Ectodermal cell (in vitro differentiated cells): Measurements from ENCODE around the gene SPNS3.

Source experiments
- H3K27ac ChIP-seq: 2 replicates; pipeline ENCODE4 v1.7.0; 2013; ENCODE audit warnings: mild to moderate bottlenecking, low read depth, low read length; ENCODE audit not compliant: insufficient read depth, poor library complexity, severe bottlenecking
- H3K27me3 ChIP-seq: 2 replicates; pipeline ENCODE4 v1.7.0; 2013; ENCODE audit warnings: mild to moderate bottlenecking, low read length; ENCODE audit not compliant: insufficient read depth, control insufficient read depth, poor library complexity, severe bottlenecking
- H3K36me3 ChIP-seq: one replicate; pipeline ENCODE4 v1.7.0; 2013; ENCODE audit warnings: low read length; ENCODE audit not compliant: control insufficient read depth, insufficient read depth
- H3K4me1 ChIP-seq: one replicate; pipeline ENCODE4 v1.7.0; 2013; ENCODE audit warnings: low read length; ENCODE audit not compliant: control insufficient read depth, insufficient read depth
- H3K4me3 ChIP-seq: 2 replicates; pipeline ENCODE4 v1.7.0; 2013; ENCODE audit warnings: low read depth, low read length, control low read depth; ENCODE audit not compliant: insufficient read depth
- H3K9me3 ChIP-seq: 2 replicates; pipeline ENCODE4 v1.7.0; 2013; ENCODE audit warnings: mild to moderate bottlenecking, low read length, moderate library complexity; ENCODE audit not compliant: control insufficient read depth
- WGBS, 2 experiments: methylation state at CpG; one replicate each; pipeline ENCODE4 v1.1.7; 2013; ENCODE audit warnings: missing lambda C conversion rate in 2 of 2; 5-methylcytosine and 5-hydroxymethylcytosine counted together

Gene SPNS3

DNA sequence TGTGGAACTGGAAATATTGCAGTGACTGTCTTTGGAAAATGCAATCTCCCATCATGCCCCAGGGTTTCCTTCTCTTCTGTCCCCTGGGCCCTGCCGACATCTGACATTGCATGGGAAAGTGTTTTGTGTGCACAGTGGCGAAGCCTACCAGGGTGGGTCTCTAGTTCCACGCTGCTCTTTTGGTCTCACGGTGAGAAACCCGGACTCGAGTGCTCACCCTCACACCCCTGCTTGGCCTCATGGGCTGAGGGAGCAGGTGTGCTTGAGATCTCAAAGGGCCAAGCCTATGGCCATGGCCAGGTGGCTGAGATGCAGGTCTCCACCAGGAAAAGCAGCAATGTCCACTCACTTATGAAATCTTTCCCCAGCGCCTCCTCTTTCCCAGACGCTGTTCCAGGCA, 32.0 kb downstream of the SPNS3 start:
- Histone ChIP-seq H3K9me3 (no peaks in the 10 kb centered on the region), H3K27ac (no peak overlapping the region), H3K36me3 (no peaks in the 10 kb centered on the region), H3K4me1 (no peaks in the 10 kb centered on the region), H3K27me3 (no peaks in the 10 kb centered on the region), H3K4me3 (no peak overlapping the region)
- 93 to 98% methylated on average over 8 of the region's 8 CpGs for WGBS, 2 experiments

DNA sequence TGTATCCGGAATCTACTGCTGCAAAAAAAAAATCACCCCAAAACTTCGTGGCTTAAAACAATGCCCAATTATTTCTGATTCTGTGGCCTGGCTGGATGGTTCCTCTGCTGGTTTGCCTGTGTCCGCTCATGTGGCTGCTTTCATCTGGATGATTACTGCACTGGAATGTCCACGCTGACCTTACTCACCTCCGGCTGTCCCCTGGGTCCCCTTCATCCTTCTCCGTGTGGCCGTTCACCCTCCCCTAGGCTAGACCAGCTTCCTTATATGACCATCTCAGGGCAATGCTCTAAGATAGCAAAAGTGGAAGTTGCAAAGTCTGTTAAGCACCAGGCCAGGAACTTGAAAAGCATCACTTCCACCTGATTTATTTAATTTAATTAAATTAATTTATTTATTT, 33.5 kb downstream of the SPNS3 start:
- H3K9me3 ChIP-seq = no peaks in the 10 kb centered on the region
- H3K4me1 ChIP-seq = peaks cover 3% of the 10 kb centered on the region
- H3K4me3 ChIP-seq = no peak overlapping the region
- no peaks in the 10 kb centered on the region for H3K36me3 ChIP-seq
- WGBS, 2 experiments = 89 to 95% methylated on average over 7 of the region's 7 CpGs
- no peaks in the 10 kb centered on the region for H3K27me3 ChIP-seq
- H3K27ac ChIP-seq = no peak overlapping the region

- Histone ChIP-seq H3K27me3 (no peaks in the 10 kb centered on the region), H3K36me3 (no peaks in the 10 kb centered on the region), H3K4me3 (no peak overlapping the region), H3K27ac (no peak overlapping the region), H3K9me3 (no peaks in the 10 kb centered on the region), H3K4me1 (peaks cover 7% of the 10 kb centered on the region)
- WGBS, 2 experiments = 90 to 92% methylated on average over 9 to 12 of the region's 12 CpGs
These were observed 35.8 kb downstream of the SPNS3 start for GRCh38 chr17:4469552-4469951.

DNA sequence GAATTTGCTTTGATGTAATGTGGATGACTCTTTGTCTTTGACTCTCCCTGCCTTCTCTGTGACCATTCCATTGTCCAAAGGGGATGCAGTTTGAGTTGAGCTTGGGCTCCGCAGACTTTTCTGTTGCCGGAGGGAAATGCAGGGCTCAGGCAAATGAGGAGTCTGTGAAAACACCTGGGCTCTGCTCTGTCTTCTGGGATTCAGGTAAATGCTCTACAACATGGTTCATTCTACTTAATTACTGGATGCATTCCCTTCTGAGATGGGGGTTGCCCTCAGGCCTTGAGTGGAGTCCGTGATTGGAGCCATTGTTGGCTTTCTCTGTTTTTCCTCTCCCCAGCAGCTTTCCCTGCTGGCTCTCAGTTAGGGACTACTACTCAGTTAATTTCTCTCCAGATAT, 38.5 kb downstream of the SPNS3 start:
- 67% methylated on average over 3 of the region's 3 CpGs for WGBS, 2 experiments
- Histone ChIP-seq H3K4me1 (peaks cover 14% of the 10 kb centered on the region), H3K27ac (no peak overlapping the region), H3K36me3 (no peaks in the 10 kb centered on the region), H3K4me3 (no peak overlapping the region), H3K27me3 (no peaks in the 10 kb centered on the region), H3K9me3 (no peaks in the 10 kb centered on the region)

DNA sequence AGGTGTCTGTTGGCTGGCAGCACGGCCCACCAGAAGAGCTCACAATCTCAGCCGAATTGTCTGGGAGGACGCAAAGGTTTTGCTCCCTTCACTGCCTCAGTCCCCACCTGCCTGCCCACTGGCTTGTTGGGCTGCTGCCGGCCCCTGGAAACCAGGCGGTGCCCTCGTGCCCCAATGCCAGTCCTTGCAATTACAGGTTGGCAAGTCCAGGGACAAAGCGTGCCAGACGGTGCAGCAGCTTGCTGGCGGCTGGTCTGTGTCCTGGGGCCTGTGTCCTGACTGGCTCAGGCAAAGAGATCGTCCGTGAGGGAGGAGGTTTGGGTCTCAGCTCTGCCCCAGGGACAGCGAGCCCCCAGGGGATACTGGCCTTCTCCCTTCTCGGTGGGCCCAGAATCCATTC, 40.4 kb downstream of the SPNS3 start:
- 92 to 93% methylated on average over 13 of the region's 13 CpGs for WGBS, 2 experiments
- Histone ChIP-seq H3K27ac (no peak overlapping the region), H3K9me3 (no peaks in the 10 kb centered on the region), H3K36me3 (no peaks in the 10 kb centered on the region), H3K4me3 (no peak overlapping the region), H3K4me1 (peaks cover 16% of the 10 kb centered on the region), H3K27me3 (no peaks in the 10 kb centered on the region)

GRCh38 chr17:4475001-4475400, 41.3 kb downstream of the SPNS3 start:
- H3K27ac ChIP-seq = no peak overlapping the region
- WGBS, 2 experiments = 91 to 95% methylated on average over 9 of the region's 9 CpGs

GRCh38 chr17:4475463-4475862, 41.7 kb downstream of the SPNS3 start:
- 82 to 83% methylated on average over 7 of the region's 7 CpGs for WGBS, 2 experiments
- Histone ChIP-seq H3K27ac (no peak overlapping the region), H3K4me3 (no peak overlapping the region), H3K36me3 (no peaks in the 10 kb centered on the region), H3K9me3 (no peaks in the 10 kb centered on the region), H3K27me3 (no peaks in the 10 kb centered on the region), H3K4me1 (peaks cover 23% of the 10 kb centered on the region)

More at GRCh38 chr17:4475001-4475400, 41.3 kb downstream of the SPNS3 start:
- H3K36me3 ChIP-seq = no peaks in the 10 kb centered on the region
- no peaks in the 10 kb centered on the region for H3K9me3 ChIP-seq
- no peaks in the 10 kb centered on the region for H3K27me3 ChIP-seq
- peaks cover 18% of the 10 kb centered on the region for H3K4me1 ChIP-seq
- H3K4me3 ChIP-seq = no peak overlapping the region

DNA sequence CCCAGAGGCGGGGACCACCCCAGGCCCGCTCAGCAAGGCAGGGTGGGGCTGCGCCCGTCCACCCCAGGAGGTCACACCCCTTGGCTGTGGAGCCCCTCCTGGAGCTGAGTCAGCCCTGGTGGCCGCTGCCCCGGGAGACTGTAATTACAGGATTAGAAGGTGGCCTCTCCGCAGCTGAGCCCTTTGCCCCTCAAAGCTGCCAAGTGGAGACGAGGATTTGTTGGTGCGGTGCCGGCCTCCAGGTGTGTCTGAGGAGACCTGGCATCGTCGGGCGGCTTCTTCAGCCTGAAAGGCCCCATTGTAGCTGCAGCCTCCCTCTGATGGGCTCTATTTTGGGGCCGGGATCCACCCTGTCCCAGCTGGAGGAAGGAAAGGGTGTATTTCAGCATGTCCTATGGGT, 42.3 kb downstream of the SPNS3 start:
- no peaks in the 10 kb centered on the region for H3K27me3 ChIP-seq
- no peaks in the 10 kb centered on the region for H3K36me3 ChIP-seq
- H3K4me1 ChIP-seq = peaks cover 28% of the 10 kb centered on the region
- no peak overlapping the region for H3K27ac ChIP-seq
- WGBS, 2 experiments = 93 to 95% methylated on average over 14 of the region's 14 CpGs
- H3K4me3 ChIP-seq = no peak overlapping the region
- no peaks in the 10 kb centered on the region for H3K9me3 ChIP-seq

GRCh38 chr17:4476511-4477070, 42.9 kb downstream of the SPNS3 start:
- Histone ChIP-seq H3K36me3 (no peaks in the 10 kb centered on the region), H3K4me1 (peaks cover 34% of the 10 kb centered on the region), H3K27ac (no peak overlapping the region), H3K4me3 (no peak overlapping the region), H3K9me3 (no peaks in the 10 kb centered on the region), H3K27me3 (no peaks in the 10 kb centered on the region)
- 89 to 90% methylated on average over 19 of the region's 19 CpGs for WGBS, 2 experiments

GRCh38 chr17:4477255-4477791, 43.6 kb downstream of the SPNS3 start:
- Histone ChIP-seq H3K9me3 (no peaks in the 10 kb centered on the region), H3K27ac (no peak overlapping the region), H3K4me1 (peaks cover 30% of the 10 kb centered on the region), H3K27me3 (no peaks in the 10 kb centered on the region), H3K36me3 (no peaks in the 10 kb centered on the region), H3K4me3 (no peak overlapping the region)
- 63 to 72% methylated on average over 10 of the region's 10 CpGs for WGBS, 2 experiments
